ENCODE measurements around the gene CNNM1.

DNA sequence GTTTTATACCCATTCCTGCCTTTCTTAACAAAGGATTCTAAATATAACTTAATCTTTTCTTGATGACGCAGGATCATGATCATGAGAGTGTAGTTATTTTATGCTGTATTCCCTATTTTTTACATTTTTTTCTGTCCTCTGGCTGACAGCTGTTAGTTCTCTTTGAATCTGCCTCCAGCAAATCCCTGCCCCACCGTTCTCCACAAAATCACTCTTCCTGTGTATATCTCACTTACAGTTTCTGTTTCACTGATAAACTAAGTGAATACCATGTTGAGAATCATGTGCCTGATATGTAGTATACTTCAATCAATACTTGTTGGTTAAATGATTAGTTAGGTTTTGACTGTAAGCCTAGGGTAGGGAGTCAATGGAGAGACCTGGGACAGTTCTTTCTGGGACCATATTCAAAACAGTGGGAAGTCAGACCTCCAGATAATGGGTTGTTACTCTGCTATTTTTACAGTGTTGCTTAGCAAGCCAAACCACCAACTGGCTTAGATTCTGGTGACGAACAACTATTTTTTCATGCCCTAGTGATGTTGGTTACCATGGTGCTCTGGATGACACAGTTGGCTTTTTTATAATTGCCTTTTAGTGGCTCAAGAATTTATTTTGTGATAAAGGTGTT lies 12.8 kb downstream of the CNNM1 start:
- TF ChIP-seq, protein P1, sequence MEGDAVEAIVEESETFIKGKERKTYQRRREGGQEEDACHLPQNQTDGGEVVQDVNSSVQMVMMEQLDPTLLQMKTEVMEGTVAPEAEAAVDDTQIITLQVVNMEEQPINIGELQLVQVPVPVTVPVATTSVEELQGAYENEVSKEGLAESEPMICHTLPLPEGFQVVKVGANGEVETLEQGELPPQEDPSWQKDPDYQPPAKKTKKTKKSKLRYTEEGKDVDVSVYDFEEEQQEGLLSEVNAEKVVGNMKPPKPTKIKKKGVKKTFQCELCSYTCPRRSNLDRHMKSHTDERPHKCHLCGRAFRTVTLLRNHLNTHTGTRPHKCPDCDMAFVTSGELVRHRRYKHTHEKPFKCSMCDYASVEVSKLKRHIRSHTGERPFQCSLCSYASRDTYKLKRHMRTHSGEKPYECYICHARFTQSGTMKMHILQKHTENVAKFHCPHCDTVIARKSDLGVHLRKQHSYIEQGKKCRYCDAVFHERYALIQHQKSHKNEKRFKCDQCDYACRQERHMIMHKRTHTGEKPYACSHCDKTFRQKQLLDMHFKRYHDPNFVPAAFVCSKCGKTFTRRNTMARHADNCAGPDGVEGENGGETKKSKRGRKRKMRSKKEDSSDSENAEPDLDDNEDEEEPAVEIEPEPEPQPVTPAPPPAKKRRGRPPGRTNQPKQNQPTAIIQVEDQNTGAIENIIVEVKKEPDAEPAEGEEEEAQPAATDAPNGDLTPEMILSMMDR (IDR thresholded peaks at IDR 0.05; ENCODE audit: low read depth, low read length, poor library complexity, severe bottlenecking) = no peak
- no peak for TF ChIP-seq EZH2phosphoT487 (IDR thresholded peaks at IDR 0.05; ENCODE audit: borderline replicate concordance, low read length)
